ENCODE measurements around the gene LPP.

- TF ChIP-seq EZH2 (IDR thresholded peaks at IDR 0.05): no peak
- TF ChIP-seq POLR2AphosphoS5 (IDR thresholded peaks at IDR 0.05; ENCODE audit: borderline replicate concordance, low read depth, low read length): no peak
- no peak for TF ChIP-seq FOXP2 (optimal IDR thresholded peaks at IDR 0.05; ENCODE audit: control extremely low read depth, extremely low read length, insufficient read depth)
Measured at GRCh38 chr3:188739511-188739910, 585.6 kb downstream of the LPP start.

Measured in SK-N-MC (cell line).